ENCODE measurements around the gene ADGRF3. TPM values are rescaled to one million over a fixed set of nuclear protein-coding genes. Genes with fewer than 3 reads are reported as not detected.

The ADGRF3 gene
- total and polyA plus RNA-seq, 10 of the 15 experiments (the other 5 are each of a cell fraction or from before 2014, with no cell fraction given) = 0.03 to 3.1 (median 0.84) TPM

DNA sequence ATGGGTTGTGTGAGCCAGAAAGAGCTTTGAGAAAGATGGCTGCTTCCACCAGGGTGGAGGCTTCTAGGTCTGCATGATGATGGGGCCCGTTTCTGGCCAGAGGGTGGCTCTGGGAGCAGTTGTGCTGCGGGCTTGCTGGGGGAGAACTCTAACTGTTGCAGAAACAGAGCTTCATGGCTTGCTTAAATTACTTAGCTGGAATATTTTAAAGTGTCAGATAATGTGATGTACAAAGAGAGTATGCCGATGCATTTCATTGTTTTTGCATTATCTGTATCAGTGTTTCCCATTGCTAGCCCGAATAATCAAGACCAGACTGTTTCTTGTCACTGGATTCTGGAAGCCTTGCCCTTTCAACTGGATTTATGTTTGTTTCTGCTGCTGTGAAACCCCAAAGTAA lies 48.8 kb upstream of the ADGRF3 start:
- no peak overlapping the region for H3K9ac ChIP-seq (ENCODE audit: control insufficient read depth, insufficient read depth, low read length)
- ChIA-PET RAD21 (ENCODE audit: unreplicated experiment) (no interaction called here), CTCF (no interaction called here), SMC1A (ENCODE audit: uncharacterized antibody, unreplicated experiment) (interaction anchor here (0.6 kb wide), 1 partner anchor 11 kb away, joined by 3 read pairs; no protein-coding TSS in a partner anchor), POLR2A (no interaction called here)
- no peak overlapping the region for H3K27ac ChIP-seq (ENCODE audit: control insufficient read depth, insufficient read depth)
- no peak overlapping the region for H3K4me2 ChIP-seq (ENCODE audit: control insufficient read depth, insufficient read depth)
- no peak overlapping the region for H3K4me3 ChIP-seq
- TF ChIP-seq SMARCA5 (IDR thresholded peaks at IDR 0.05) = no peak
- TF ChIP-seq SRF (IDR thresholded peaks at IDR 0.05; ENCODE audit: low read depth in 2 of 2, low read length in 2 of 2) = no peak
- TF ChIP-seq SREBF1 (IDR thresholded peaks at IDR 0.05; ENCODE audit: low read length) = no peak
- TF ChIP-seq, protein P1, sequence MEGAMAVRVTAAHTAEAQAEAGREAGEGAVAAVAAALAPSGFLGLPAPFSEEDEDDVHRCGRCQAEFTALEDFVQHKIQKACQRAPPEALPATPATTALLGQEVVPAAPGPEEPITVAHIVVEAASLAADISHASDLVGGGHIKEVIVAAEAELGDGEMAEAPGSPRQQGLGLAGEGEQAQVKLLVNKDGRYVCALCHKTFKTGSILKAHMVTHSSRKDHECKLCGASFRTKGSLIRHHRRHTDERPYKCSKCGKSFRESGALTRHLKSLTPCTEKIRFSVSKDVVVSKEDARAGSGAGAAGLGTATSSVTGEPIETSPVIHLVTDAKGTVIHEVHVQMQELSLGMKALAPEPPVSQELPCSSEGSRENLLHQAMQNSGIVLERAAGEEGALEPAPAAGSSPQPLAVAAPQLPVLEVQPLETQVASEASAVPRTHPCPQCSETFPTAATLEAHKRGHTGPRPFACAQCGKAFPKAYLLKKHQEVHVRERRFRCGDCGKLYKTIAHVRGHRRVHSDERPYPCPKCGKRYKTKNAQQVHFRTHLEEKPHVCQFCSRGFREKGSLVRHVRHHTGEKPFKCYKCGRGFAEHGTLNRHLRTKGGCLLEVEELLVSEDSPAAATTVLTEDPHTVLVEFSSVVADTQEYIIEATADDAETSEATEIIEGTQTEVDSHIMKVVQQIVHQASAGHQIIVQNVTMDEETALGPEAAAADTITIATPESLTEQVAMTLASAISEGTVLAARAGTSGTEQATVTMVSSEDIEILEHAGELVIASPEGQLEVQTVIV (IDR thresholded peaks at IDR 0.05; ENCODE audit: borderline replicate concordance, partially characterized antibody) = no peak
- in situ Hi-C loops (cut with MboI) = no loop called here
- H3K36me3 ChIP-seq (ENCODE audit: control insufficient read depth in 2 of 2, insufficient read depth in 2 of 2, low read length in 1 of 2) = peaks cover 0 to 11% of the 10 kb centered on the region in 2 experiments; a peak in 3 of 4 replicates
- intact Hi-C loops (cut with micrococcal nuclease; ENCODE audit: unreplicated experiment) = no loop called here
- ATAC-seq (no peak), FAIRE-seq (no peak), DNase-seq (ENCODE audit: low read depth, low spot score) (no peak)
- 87% methylated on average over 4 of the region's 4 CpGs for WGBS (ENCODE audit: insufficient coverage, insufficient replicate concordance, low lambda C conversion rate, missing lambda C conversion rate)
- H3K27me3 ChIP-seq (replicated peaks in 1 of 2; ENCODE audit: control insufficient read depth in 2 of 2, insufficient read depth in 2 of 2, low read length in 1 of 2) = no peaks in the 10 kb centered on the region
- H3K4me1 ChIP-seq (ENCODE audit: control insufficient read depth, insufficient read depth, low read length) = no peaks in the 10 kb centered on the region; the same call in 1 of the 2 replicates
- BruUV-seq (replicated peaks) = no TSS peak
- H4K20me1 ChIP-seq (ENCODE audit: control insufficient read depth, insufficient read depth) = no peaks in the 10 kb centered on the region
- no peaks in the 10 kb centered on the region for H3K79me2 ChIP-seq (ENCODE audit: control insufficient read depth, insufficient read depth, low read length)
- no peaks in the 10 kb centered on the region for H3K9me3 ChIP-seq (replicated peaks; ENCODE audit: control insufficient read depth, insufficient read depth, low read length)
- no peak overlapping the region for H2AFZ ChIP-seq (ENCODE audit: control insufficient read depth, low read depth, low read length)

DNA sequence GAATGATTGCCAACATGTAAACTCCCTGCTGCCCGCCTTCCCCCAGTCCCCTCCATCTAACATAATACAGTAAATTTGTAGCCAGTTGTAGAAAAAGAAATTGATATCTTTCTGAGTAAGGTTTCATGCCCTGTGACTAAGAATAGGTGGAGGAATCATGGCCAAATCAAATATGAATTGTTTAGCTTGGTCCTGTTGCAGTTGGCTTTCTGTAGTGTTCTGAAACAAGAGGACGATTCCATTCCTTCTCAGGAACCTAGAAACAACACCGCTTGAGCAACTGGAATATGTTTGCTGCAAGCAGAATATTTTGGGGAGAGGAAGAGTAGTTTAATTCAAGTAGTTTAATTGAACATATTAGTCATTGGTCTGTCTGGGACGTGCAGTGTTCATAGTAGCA lies 48.1 kb upstream of the ADGRF3 start:
- H3K36me3 ChIP-seq (ENCODE audit: control insufficient read depth in 2 of 2, insufficient read depth in 2 of 2, low read length in 1 of 2) = peaks cover 0 to 12% of the 10 kb centered on the region in 2 experiments; a peak in 3 of 4 replicates
- H3K27me3 ChIP-seq (replicated peaks in 1 of 2; ENCODE audit: control insufficient read depth in 2 of 2, insufficient read depth in 2 of 2, low read length in 1 of 2) = no peaks in the 10 kb centered on the region
- no peak for DNase-seq (ENCODE audit: low read depth, low spot score)
- RAD21 ChIA-PET (ENCODE audit: unreplicated experiment) = no interaction called here
- H3K9me3 ChIP-seq (replicated peaks; ENCODE audit: control insufficient read depth, insufficient read depth, low read length) = no peaks in the 10 kb centered on the region
- H3K27ac ChIP-seq (ENCODE audit: control insufficient read depth, insufficient read depth) = no peak overlapping the region
- no peak for FAIRE-seq
- no peak overlapping the region for H3K4me2 ChIP-seq (ENCODE audit: control insufficient read depth, insufficient read depth)
- SMC1A ChIA-PET (ENCODE audit: uncharacterized antibody, unreplicated experiment) = interaction anchor here (0.6 kb wide), 1 partner anchor 134 kb away, joined by 3 read pairs; no protein-coding TSS in a partner anchor
- H2AFZ ChIP-seq (ENCODE audit: control insufficient read depth, low read depth, low read length) = no peak overlapping the region
- no peaks in the 10 kb centered on the region for H4K20me1 ChIP-seq (ENCODE audit: control insufficient read depth, insufficient read depth)
- no peak overlapping the region for H3K9ac ChIP-seq (ENCODE audit: control insufficient read depth, insufficient read depth, low read length)
- BruUV-seq (replicated peaks) = no TSS peak
- H3K4me1 ChIP-seq (ENCODE audit: control insufficient read depth, insufficient read depth, low read length) = no peaks in the 10 kb centered on the region; the same call in 1 of the 2 replicates
- no peak overlapping the region for H3K4me3 ChIP-seq
- H3K79me2 ChIP-seq (ENCODE audit: control insufficient read depth, insufficient read depth, low read length) = no peaks in the 10 kb centered on the region
- CTCF ChIA-PET = interaction anchor here (0.6 kb wide), 1 partner anchor 392 kb away, joined by 4 read pairs; no protein-coding TSS in a partner anchor
- 85% methylated on average over 4 of the region's 4 CpGs for WGBS (ENCODE audit: insufficient coverage, insufficient replicate concordance, low lambda C conversion rate, missing lambda C conversion rate)
- POLR2A ChIA-PET = interaction anchor here (1.0 kb wide), 1 partner anchor 19 kb away, joined by 6 read pairs; no protein-coding TSS in a partner anchor
- intact Hi-C loops (cut with micrococcal nuclease; ENCODE audit: unreplicated experiment) = no loop called here
- ATAC-seq = no peak
- in situ Hi-C loops (cut with MboI) = no loop called here
- no peak for TF ChIP-seq SMC3 (IDR thresholded peaks at IDR 0.05; ENCODE audit: borderline replicate concordance, low read length)
- TF ChIP-seq, protein P2, sequence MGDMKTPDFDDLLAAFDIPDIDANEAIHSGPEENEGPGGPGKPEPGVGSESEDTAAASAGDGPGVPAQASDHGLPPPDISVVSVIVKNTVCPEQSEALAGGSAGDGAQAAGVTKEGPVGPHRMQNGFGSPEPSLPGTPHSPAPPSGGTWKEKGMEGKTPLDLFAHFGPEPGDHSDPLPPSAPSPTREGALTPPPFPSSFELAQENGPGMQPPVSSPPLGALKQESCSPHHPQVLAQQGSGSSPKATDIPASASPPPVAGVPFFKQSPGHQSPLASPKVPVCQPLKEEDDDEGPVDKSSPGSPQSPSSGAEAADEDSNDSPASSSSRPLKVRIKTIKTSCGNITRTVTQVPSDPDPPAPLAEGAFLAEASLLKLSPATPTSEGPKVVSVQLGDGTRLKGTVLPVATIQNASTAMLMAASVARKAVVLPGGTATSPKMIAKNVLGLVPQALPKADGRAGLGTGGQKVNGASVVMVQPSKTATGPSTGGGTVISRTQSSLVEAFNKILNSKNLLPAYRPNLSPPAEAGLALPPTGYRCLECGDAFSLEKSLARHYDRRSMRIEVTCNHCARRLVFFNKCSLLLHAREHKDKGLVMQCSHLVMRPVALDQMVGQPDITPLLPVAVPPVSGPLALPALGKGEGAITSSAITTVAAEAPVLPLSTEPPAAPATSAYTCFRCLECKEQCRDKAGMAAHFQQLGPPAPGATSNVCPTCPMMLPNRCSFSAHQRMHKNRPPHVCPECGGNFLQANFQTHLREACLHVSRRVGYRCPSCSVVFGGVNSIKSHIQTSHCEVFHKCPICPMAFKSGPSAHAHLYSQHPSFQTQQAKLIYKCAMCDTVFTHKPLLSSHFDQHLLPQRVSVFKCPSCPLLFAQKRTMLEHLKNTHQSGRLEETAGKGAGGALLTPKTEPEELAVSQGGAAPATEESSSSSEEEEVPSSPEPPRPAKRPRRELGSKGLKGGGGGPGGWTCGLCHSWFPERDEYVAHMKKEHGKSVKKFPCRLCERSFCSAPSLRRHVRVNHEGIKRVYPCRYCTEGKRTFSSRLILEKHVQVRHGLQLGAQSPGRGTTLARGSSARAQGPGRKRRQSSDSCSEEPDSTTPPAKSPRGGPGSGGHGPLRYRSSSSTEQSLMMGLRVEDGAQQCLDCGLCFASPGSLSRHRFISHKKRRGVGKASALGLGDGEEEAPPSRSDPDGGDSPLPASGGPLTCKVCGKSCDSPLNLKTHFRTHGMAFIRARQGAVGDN (IDR thresholded peaks at IDR 0.05) = no peak
- TF ChIP-seq SREBF1 (IDR thresholded peaks at IDR 0.05; ENCODE audit: low read length) = no peak
- no peak for TF ChIP-seq EED (IDR thresholded peaks at IDR 0.05; ENCODE audit: low read depth)
- TF ChIP-seq, protein P3, sequence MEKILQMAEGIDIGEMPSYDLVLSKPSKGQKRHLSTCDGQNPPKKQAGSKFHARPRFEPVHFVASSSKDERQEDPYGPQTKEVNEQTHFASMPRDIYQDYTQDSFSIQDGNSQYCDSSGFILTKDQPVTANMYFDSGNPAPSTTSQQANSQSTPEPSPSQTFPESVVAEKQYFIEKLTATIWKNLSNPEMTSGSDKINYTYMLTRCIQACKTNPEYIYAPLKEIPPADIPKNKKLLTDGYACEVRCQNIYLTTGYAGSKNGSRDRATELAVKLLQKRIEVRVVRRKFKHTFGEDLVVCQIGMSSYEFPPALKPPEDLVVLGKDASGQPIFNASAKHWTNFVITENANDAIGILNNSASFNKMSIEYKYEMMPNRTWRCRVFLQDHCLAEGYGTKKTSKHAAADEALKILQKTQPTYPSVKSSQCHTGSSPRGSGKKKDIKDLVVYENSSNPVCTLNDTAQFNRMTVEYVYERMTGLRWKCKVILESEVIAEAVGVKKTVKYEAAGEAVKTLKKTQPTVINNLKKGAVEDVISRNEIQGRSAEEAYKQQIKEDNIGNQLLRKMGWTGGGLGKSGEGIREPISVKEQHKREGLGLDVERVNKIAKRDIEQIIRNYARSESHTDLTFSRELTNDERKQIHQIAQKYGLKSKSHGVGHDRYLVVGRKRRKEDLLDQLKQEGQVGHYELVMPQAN (conservative IDR thresholded peaks at IDR 0.05) = no peak
- no peak for TF ChIP-seq TCF7 (IDR thresholded peaks at IDR 0.05; ENCODE audit: borderline replicate concordance)

All from GM12878 (cell line).